Stomach (tissue), 9 donors: ENCODE data around the gene CNTN1. TPM values are rescaled to one million over a fixed set of nuclear protein-coding genes. Genes with fewer than 3 reads are reported as not detected.

Source experiments
- DNase-seq, 2 donors: peaks; one replicate each; pipeline versions ENCODE4 v3.0.0 to v3.0.0-alpha.2; 2013 to 2019
- H3K27ac ChIP-seq, 5 donors: fragments of 200-600 bp in 4 of 5; sonication (generic) in 4 of 5; one replicate each; pipeline ENCODE4 v1.5.1; 2013 to 2019; ENCODE audit warnings: mild to moderate bottlenecking in 1 of 5, moderate library complexity in 1 of 5
- H3K27me3 ChIP-seq, 3 donors: fragments of 200-600 bp; sonication (generic); one replicate each; pipeline ENCODE4 v1.5.1; 2017 to 2019; ENCODE audit warnings: mixed run types in 1 of 3
- H3K36me3 ChIP-seq, 4 donors: fragments of 200-600 bp; sonication (generic); 1 replicate in 3 of 4; 2 replicates in 1 of 4; pipeline ENCODE4 v1.5.1; 2016 to 2019
- H3K4me1 ChIP-seq, 4 donors: fragments of 200-600 bp; sonication (generic); one replicate each; pipeline ENCODE4 v1.5.1; 2016 to 2019
- H3K4me3 ChIP-seq, 4 donors: fragments of 200-600 bp; sonication (generic) in 3 of 4; one replicate each; pipeline ENCODE4 v1.5.1; 2016 to 2019; ENCODE audit warnings: mild to moderate bottlenecking in 1 of 4
- H3K9me3 ChIP-seq, 4 donors: fragments of 200-600 bp; sonication (generic); one replicate each; pipeline ENCODE4 v1.5.1; 2016 to 2019
- EP300 ChIP-seq: sonication (generic); formaldehyde crosslinking; IDR thresholded peaks from one replicate; pipeline ENCODE4 v1.6.1; 2017; ENCODE audit warnings: antibody characterized with exemption
- POLR2A ChIP-seq, 4 donors: fragments of 450-650 bp; IDR thresholded peaks; one replicate each; pipeline ENCODE4 v1.6.1; 2016; ENCODE audit warnings: antibody characterized with exemption in 4 of 4, control low read depth in 2 of 4, mild to moderate bottlenecking in 1 of 4, moderate library complexity in 1 of 4
- POLR2AphosphoS5 ChIP-seq, 3 donors: sonication (generic); formaldehyde crosslinking; IDR thresholded peaks; one replicate each; pipeline ENCODE4 v1.6.1; 2016; ENCODE audit warnings: antibody characterized with exemption in 3 of 3
- WGBS, 5 donors: extraction: QIAGEN DNeasy Blood & Tissue Kit in 3 of 5; methylation state at CpG; one replicate each; pipeline versions ENCODE4 v1.1.5 to v1.1.7; 2013 to 2018; 5-methylcytosine and 5-hydroxymethylcytosine counted together
- intact Hi-C: fragments of 100-400 bp; cut with DNase I; formaldehyde crosslinking; loops from one replicate; pipeline ENCODE4 v1.15.1; 2023; ENCODE audit warnings: low total_unique reads
- polyA plus RNA-seq, 3 donors: library from polyadenylated mRNA; stranded (reverse); fragments of 200-250 nt; gene quantifications; one replicate each; pipeline ENCODE4 v1.2.3, GENCODE V29; 2013
- total RNA-seq, 5 donors: library from RNA; depleted of rRNA; stranded (reverse); fragments of >200 nt; gene quantifications; one replicate each; pipeline versions ENCODE4 v1.1.0 to v1.2.3, GENCODE V29; 2014 to 2016
- TF ChIP-seq, protein P1 (sequence below), 7 experiments: fragments of 450-650 bp in 4 of 7; fragments of 200-600 bp in 3 of 7; sonication (generic) in 3 of 7; IDR thresholded peaks; one replicate each; pipeline ENCODE4 v1.5.1; 2016 to 2019; ENCODE audit warnings: antibody characterized with exemption in 7 of 7, control low read depth in 2 of 7, mild to moderate bottlenecking in 1 of 7
- donor health status: healthy with polysubstance abuse.
- donor health status: Bipolar disorder and iron deficiency.
- donor health status: healthy.

The CNTN1 gene
- total and polyA plus RNA-seq, 8 donors: 0.68 to 68.3 (median 7.1) TPM

DNA sequence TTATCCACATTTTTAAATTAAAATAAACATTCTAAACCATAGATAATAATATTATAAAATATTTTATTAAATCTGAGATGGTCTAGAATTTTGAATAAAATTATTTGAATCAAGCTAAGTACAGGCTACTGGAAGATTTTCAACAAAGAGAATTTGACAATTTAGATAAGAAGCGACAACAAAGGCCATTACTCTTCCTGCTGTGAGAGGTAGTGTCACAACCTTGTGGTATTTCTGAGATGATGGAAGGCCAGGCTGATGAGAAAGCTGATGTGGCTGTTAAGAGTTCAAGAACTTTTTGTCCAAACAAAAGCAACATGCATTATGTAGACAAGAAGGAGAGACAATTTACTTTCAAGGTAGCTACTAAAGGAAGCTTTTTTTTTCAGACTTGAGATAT lies 43.7 kb upstream of the CNTN1 start:
- Histone ChIP-seq H3K4me3 (no peak overlapping the region), H3K36me3 (no peaks in the 10 kb centered on the region), H3K4me1 (peaks cover 0 to 6% (median 0%) of the 10 kb centered on the region in 4 donors), H3K9me3 (peaks cover 0 to 6% (median 3%) of the 10 kb centered on the region in 4 donors), H3K27ac (no peak overlapping the region), H3K27me3 (no peaks in the 10 kb centered on the region)
- TF ChIP-seq POLR2A (IDR thresholded peaks at IDR 0.05) (no peak), POLR2AphosphoS5 (IDR thresholded peaks at IDR 0.05) (no peak), EP300 (no peak)
- TF ChIP-seq, protein P1, sequence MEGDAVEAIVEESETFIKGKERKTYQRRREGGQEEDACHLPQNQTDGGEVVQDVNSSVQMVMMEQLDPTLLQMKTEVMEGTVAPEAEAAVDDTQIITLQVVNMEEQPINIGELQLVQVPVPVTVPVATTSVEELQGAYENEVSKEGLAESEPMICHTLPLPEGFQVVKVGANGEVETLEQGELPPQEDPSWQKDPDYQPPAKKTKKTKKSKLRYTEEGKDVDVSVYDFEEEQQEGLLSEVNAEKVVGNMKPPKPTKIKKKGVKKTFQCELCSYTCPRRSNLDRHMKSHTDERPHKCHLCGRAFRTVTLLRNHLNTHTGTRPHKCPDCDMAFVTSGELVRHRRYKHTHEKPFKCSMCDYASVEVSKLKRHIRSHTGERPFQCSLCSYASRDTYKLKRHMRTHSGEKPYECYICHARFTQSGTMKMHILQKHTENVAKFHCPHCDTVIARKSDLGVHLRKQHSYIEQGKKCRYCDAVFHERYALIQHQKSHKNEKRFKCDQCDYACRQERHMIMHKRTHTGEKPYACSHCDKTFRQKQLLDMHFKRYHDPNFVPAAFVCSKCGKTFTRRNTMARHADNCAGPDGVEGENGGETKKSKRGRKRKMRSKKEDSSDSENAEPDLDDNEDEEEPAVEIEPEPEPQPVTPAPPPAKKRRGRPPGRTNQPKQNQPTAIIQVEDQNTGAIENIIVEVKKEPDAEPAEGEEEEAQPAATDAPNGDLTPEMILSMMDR (IDR thresholded peaks at IDR 0.05): no peak
- WGBS, 5 donors: 20 to 53% (median 42%) methylated on average over 1 of the region's 1 CpG
- intact Hi-C loops: no loop called here
- DNase-seq: no peak

DNA sequence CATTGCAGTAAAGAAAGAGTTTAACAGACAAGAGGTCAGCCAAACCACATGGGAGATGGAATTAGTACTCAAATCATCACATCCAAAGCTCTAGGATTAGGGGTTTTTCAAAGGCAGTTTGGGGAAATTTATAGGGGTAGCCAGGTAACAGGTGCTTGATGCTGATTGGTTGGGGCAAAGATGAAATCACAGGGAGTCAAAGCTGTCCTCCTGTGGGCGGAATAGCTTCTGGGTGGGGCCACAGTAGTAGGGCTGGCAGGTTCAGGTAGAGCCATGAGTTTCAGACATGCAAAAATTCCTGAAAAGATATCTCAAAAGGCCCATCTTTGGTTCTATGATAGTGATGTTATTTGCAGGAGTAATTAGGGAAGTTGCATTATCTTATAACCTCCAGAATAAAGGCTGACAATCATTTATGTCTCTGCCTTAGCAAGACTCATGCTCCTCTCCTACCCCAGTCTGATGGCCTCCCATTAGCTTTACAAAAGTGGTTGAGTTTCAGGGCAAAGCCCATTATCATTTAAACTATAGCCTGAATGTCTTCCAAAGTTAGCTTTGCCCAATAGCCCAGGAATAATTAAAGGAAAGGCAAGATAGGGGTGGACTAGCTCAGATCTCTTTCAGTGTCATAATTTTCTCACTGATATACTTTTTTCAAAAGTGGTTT lies 42.1 kb upstream of the CNTN1 start:
- no peaks in the 10 kb centered on the region for H3K27me3 ChIP-seq
- H3K4me1 ChIP-seq: peaks cover 0 to 6% (median 0%) of the 10 kb centered on the region in 4 donors
- peaks cover 0 to 6% (median 3%) of the 10 kb centered on the region in 4 donors for H3K9me3 ChIP-seq
- intact Hi-C loops: no loop called here
- TF ChIP-seq, protein P1 (IDR thresholded peaks at IDR 0.05): no peak
- TF ChIP-seq POLR2A (IDR thresholded peaks at IDR 0.05) (no peak), EP300 (no peak), POLR2AphosphoS5 (IDR thresholded peaks at IDR 0.05) (no peak)
- 76 to 92% (median 80%) methylated on average over 1 of the region's 1 CpG for WGBS, 5 donors
- H3K4me3 ChIP-seq: no peak overlapping the region
- no peak overlapping the region for H3K27ac ChIP-seq
- DNase-seq: no peak
- H3K36me3 ChIP-seq: no peaks in the 10 kb centered on the region

DNA sequence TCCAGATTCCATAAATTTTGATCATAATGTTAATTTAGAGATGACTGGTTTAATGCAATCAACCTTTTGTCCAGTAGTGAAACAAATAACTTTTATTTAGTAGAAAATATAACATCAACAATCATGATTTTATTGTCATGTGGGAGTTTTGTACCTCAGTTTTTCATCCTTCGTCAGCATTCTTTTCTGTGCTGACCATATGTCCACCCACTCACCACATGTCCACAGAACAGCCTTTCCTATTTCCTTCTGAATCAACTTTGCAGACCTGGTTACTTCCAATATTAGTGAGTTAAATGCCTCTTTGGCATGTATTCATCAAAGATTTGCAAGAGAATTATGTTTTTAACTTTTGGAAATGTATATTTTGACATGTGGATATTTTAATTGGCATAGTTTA lies 36.8 kb upstream of the CNTN1 start:
- H3K27ac ChIP-seq: no peak overlapping the region
- intact Hi-C loops: no loop called here
- no peaks in the 10 kb centered on the region for H3K27me3 ChIP-seq
- no peaks in the 10 kb centered on the region for H3K36me3 ChIP-seq
- TF ChIP-seq POLR2A (IDR thresholded peaks at IDR 0.05) (no peak), POLR2AphosphoS5 (IDR thresholded peaks at IDR 0.05) (no peak), EP300 (no peak)
- TF ChIP-seq, protein P1 (IDR thresholded peaks at IDR 0.05): no peak
- H3K4me3 ChIP-seq: no peak overlapping the region
- no peaks in the 10 kb centered on the region for H3K4me1 ChIP-seq
- no peak for DNase-seq
- H3K9me3 ChIP-seq: peaks cover 0 to 6% (median 3%) of the 10 kb centered on the region in 4 donors
- 59 to 96% (median 81%) methylated on average over 1 of the region's 1 CpG for WGBS, 5 donors

DNA sequence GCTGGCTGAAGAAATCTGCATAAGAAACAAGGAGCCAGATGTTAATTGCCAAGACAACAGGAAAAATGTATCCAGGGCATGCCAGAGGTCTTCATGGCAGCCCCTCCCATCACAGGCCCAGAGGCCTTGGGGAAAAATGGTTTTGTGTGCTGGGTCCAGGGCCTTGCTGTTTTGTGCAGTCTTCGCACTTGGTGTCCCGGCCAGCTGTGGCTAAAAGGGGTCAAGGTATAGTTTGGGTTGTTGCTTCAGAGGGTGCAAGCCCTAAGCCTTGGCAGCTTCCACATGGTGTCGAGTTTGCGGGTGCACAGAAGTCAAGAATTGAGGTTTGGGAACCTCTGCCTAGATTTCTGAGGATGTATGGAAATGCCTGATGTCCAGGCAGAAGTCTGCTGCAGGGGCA lies 29.9 kb upstream of the CNTN1 start:
- no peak overlapping the region for H3K27ac ChIP-seq
- no peaks in the 10 kb centered on the region for H3K27me3 ChIP-seq
- H3K4me1 ChIP-seq: no peaks in the 10 kb centered on the region
- no peak overlapping the region for H3K4me3 ChIP-seq
- no peaks in the 10 kb centered on the region for H3K36me3 ChIP-seq
- TF ChIP-seq, protein P1 (IDR thresholded peaks at IDR 0.05): no peak
- TF ChIP-seq POLR2A (IDR thresholded peaks at IDR 0.05) (no peak), EP300 (no peak), POLR2AphosphoS5 (IDR thresholded peaks at IDR 0.05) (no peak)
- H3K9me3 ChIP-seq: peaks cover 0 to 16% (median 4%) of the 10 kb centered on the region in 4 donors
- intact Hi-C loops: no loop called here
- 79 to 90% (median 86%) methylated on average over 4 of the region's 4 CpGs for WGBS, 5 donors
- DNase-seq: no peak
